HG03103 (cell line): Measurements from ENCODE around the gene SCAI.
"Not testable (repeated sequence)": the region's sequence is repeated elsewhere in the genome, so short reads cannot be mapped to it uniquely, and the experiment has no call there.

Experiments used
- ATAC-seq: cut with Tn5 transposase; IDR thresholded peaks from one replicate; pipeline ENCODE4 v1.9.1; 2021; ENCODE audit warnings: low read depth; ENCODE audit not compliant: unreplicated experiment

SCAI gene

GRCh38 chr9:125108541-125108940, 34.8 kb downstream of the SCAI start:
- not testable (repeated sequence) for ATAC-seq

- ATAC-seq, result no peak
Measured at GRCh38 chr9:125106285-125106893, 36.9 kb downstream of the SCAI start.

- ATAC-seq, result no peak
Measured at GRCh38 chr9:125103770-125104460, 39.4 kb downstream of the SCAI start.

- no peak for ATAC-seq
Measured at GRCh38 chr9:125103021-125103420, 40.3 kb downstream of the SCAI start.

GRCh38 chr9:125100822-125101221, 42.5 kb downstream of the SCAI start:
- ATAC-seq, result no peak

GRCh38 chr9:125099816-125100215, 43.5 kb downstream of the SCAI start:
- no peak for ATAC-seq

- ATAC-seq, result no peak
Measured at GRCh38 chr9:125095821-125096443, 47.4 kb downstream of the SCAI start.

- no peak for ATAC-seq
Measured at GRCh38 chr9:125091121-125091520, 52.2 kb downstream of the SCAI start.

- ATAC-seq, result no peak
Measured at GRCh38 chr9:125089331-125089730, 54.0 kb downstream of the SCAI start.

GRCh38 chr9:125088752-125089151, 54.6 kb downstream of the SCAI start:
- ATAC-seq, result no peak

- ATAC-seq, result no peak
Measured at GRCh38 chr9:125085703-125086477, 57.4 kb downstream of the SCAI start.

- not testable (repeated sequence) for ATAC-seq
Measured at GRCh38 chr9:125082197-125082596, 61.1 kb downstream of the SCAI start.

- ATAC-seq, result not testable (repeated sequence)
Measured at GRCh38 chr9:125080797-125081196, 62.5 kb downstream of the SCAI start.

- ATAC-seq, result no peak
Measured at GRCh38 chr9:125079931-125080330, 63.4 kb downstream of the SCAI start.

GRCh38 chr9:125075997-125076396, 67.3 kb downstream of the SCAI start:
- no peak for ATAC-seq

- ATAC-seq, result no peak
Measured at GRCh38 chr9:125074976-125075375, 68.4 kb downstream of the SCAI start.

GRCh38 chr9:125066839-125067619, 76.3 kb downstream of the SCAI start:
- ATAC-seq, result no peak

GRCh38 chr9:125061391-125061790, 81.9 kb downstream of the SCAI start:
- ATAC-seq, result no peak

GRCh38 chr9:125049212-125050049, 93.9 kb downstream of the SCAI start:
- ATAC-seq, result no peak

- no peak for ATAC-seq
Measured at GRCh38 chr9:125043631-125044030, 99.7 kb downstream of the SCAI start.
